Liver (tissue), 3 donors: Measurements from ENCODE around the gene SPATA16.

ENCODE experiments used
- ATF3 ChIP-seq: IDR thresholded peaks from 2 replicates; pipeline ENCODE4 v1.6.1; 2016; ENCODE audit warnings: antibody characterized with exemption
- EGR1 ChIP-seq, 2 donors: IDR thresholded peaks; 2 replicates each; pipeline ENCODE4 v1.6.1; 2016 to 2018; ENCODE audit warnings: antibody characterized with exemption in 2 of 2, low read depth in 2 of 2
- RAD21 ChIP-seq, 2 donors: IDR thresholded peaks; 2 replicates each; pipeline ENCODE4 v1.6.1; 2016; ENCODE audit warnings: antibody characterized with exemption in 2 of 2, mild to moderate bottlenecking in 2 of 2
- RXRA ChIP-seq, 2 donors: IDR thresholded peaks; 2 replicates each; pipeline ENCODE4 v1.6.1; 2017 to 2018; ENCODE audit warnings: antibody characterized with exemption in 2 of 2, mild to moderate bottlenecking in 1 of 2
- SP1 ChIP-seq: IDR thresholded peaks from 2 replicates; pipeline ENCODE4 v1.6.1; 2018; ENCODE audit warnings: antibody characterized with exemption, mild to moderate bottlenecking
- TAF1 ChIP-seq: conservative IDR thresholded peaks from 2 replicates; pipeline ENCODE4 v1.6.1; 2016; ENCODE audit warnings: antibody characterized with exemption, mild to moderate bottlenecking
- YY1 ChIP-seq: IDR thresholded peaks from 2 replicates; pipeline ENCODE4 v1.6.1; 2016; ENCODE audit warnings: antibody characterized with exemption, mild to moderate bottlenecking
- ZBTB33 ChIP-seq: IDR thresholded peaks from 2 replicates; pipeline ENCODE4 v1.6.1; 2016; ENCODE audit warnings: antibody characterized with exemption
- TF ChIP-seq, protein P1 (sequence below): fragments of 150-350 bp; IDR thresholded peaks from 2 replicates; pipeline ENCODE4 v1.5.1; 2017; ENCODE audit warnings: improper control_type of control experiment, low read depth, low read length; ENCODE audit not compliant: missing input control
- TF ChIP-seq, protein P2 (sequence below): IDR thresholded peaks from 2 replicates; pipeline ENCODE4 v1.6.1; 2016; ENCODE audit warnings: antibody characterized with exemption, mild to moderate bottlenecking
- TF ChIP-seq, protein P3 (sequence below): IDR thresholded peaks from 2 replicates; pipeline ENCODE4 v1.6.1; 2016; ENCODE audit warnings: antibody characterized with exemption
- donor health status: healthy.
- donor health status: healthy.

- TF ChIP-seq RXRA (IDR thresholded peaks at IDR 0.05), result no peak
- TF ChIP-seq, protein P1, sequence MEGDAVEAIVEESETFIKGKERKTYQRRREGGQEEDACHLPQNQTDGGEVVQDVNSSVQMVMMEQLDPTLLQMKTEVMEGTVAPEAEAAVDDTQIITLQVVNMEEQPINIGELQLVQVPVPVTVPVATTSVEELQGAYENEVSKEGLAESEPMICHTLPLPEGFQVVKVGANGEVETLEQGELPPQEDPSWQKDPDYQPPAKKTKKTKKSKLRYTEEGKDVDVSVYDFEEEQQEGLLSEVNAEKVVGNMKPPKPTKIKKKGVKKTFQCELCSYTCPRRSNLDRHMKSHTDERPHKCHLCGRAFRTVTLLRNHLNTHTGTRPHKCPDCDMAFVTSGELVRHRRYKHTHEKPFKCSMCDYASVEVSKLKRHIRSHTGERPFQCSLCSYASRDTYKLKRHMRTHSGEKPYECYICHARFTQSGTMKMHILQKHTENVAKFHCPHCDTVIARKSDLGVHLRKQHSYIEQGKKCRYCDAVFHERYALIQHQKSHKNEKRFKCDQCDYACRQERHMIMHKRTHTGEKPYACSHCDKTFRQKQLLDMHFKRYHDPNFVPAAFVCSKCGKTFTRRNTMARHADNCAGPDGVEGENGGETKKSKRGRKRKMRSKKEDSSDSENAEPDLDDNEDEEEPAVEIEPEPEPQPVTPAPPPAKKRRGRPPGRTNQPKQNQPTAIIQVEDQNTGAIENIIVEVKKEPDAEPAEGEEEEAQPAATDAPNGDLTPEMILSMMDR, result no peak
- no peak for TF ChIP-seq YY1
- TF ChIP-seq ZBTB33, result no peak
- TF ChIP-seq TAF1, result no peak
- TF ChIP-seq RAD21 (IDR thresholded peaks at IDR 0.05), result no peak
- TF ChIP-seq, protein P2, sequence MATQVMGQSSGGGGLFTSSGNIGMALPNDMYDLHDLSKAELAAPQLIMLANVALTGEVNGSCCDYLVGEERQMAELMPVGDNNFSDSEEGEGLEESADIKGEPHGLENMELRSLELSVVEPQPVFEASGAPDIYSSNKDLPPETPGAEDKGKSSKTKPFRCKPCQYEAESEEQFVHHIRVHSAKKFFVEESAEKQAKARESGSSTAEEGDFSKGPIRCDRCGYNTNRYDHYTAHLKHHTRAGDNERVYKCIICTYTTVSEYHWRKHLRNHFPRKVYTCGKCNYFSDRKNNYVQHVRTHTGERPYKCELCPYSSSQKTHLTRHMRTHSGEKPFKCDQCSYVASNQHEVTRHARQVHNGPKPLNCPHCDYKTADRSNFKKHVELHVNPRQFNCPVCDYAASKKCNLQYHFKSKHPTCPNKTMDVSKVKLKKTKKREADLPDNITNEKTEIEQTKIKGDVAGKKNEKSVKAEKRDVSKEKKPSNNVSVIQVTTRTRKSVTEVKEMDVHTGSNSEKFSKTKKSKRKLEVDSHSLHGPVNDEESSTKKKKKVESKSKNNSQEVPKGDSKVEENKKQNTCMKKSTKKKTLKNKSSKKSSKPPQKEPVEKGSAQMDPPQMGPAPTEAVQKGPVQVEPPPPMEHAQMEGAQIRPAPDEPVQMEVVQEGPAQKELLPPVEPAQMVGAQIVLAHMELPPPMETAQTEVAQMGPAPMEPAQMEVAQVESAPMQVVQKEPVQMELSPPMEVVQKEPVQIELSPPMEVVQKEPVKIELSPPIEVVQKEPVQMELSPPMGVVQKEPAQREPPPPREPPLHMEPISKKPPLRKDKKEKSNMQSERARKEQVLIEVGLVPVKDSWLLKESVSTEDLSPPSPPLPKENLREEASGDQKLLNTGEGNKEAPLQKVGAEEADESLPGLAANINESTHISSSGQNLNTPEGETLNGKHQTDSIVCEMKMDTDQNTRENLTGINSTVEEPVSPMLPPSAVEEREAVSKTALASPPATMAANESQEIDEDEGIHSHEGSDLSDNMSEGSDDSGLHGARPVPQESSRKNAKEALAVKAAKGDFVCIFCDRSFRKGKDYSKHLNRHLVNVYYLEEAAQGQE, result no peak
- no peak for TF ChIP-seq SP1
- TF ChIP-seq ATF3, result no peak
- no peak for TF ChIP-seq EGR1 (IDR thresholded peaks at IDR 0.05; ENCODE audit: low read depth in 2 of 2)
- TF ChIP-seq, protein P3, sequence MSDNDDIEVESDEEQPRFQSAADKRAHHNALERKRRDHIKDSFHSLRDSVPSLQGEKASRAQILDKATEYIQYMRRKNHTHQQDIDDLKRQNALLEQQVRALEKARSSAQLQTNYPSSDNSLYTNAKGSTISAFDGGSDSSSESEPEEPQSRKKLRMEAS, result no peak
These were observed 96.0 kb downstream of the SPATA16 start for GRCh38 chr3:173044998-173045397.
